GM12801 (cell line): Measurements from ENCODE around the gene NEU1.

ENCODE experiments used
- TF ChIP-seq, protein P1 (sequence below): IDR thresholded peaks from one replicate; pipeline ENCODE4 v1.5.1; 2011; ENCODE audit warnings: control low read depth; ENCODE audit not compliant: insufficient read length; ENCODE audit errors: extremely low read depth

Gene NEU1

DNA sequence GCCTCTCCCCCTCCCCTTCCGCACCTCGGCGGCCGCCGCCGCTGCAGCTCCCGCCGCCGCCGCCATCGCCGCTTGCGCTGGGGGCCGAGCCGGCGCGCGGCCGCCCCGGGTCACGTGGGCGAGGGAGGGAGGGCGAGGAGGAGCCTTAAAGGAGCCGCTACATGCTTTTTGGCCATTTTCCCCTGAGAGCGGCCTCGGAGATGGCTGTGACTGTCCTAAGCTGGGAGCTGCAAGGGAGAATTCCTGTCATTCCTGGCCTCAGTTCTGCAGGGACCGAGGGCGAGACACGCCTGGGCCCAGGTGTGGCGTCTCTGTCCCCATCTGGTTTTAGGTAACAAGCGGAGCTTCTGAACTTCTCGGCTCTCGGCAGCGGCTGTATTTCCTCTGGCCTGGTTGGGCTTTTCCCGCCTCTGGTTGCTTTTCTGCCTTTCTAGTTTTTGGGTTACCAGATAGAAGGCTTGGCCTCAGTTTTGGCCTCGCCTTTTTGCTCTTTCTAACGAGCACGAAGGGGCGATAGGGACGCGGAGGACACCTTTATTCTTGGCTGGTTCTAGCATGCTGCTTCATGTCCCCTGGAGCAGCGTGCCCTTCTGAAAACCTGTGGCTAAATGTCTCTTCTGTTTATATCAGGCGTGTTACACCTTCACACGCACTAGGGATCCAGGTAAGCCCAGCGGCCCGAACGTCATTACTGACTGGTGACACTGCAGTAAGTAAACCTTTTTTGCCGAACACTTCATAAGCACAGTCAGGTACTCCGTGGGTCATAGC is 35.2 kb upstream of the NEU1 start, which contains the start of gene EHMT2:
Gene EHMT2 (minus strand): TSS at position 87 of the 771 bp plus-strand sequence. CDS start 21 bp downstream, at position 66.
- TF ChIP-seq, protein P1, sequence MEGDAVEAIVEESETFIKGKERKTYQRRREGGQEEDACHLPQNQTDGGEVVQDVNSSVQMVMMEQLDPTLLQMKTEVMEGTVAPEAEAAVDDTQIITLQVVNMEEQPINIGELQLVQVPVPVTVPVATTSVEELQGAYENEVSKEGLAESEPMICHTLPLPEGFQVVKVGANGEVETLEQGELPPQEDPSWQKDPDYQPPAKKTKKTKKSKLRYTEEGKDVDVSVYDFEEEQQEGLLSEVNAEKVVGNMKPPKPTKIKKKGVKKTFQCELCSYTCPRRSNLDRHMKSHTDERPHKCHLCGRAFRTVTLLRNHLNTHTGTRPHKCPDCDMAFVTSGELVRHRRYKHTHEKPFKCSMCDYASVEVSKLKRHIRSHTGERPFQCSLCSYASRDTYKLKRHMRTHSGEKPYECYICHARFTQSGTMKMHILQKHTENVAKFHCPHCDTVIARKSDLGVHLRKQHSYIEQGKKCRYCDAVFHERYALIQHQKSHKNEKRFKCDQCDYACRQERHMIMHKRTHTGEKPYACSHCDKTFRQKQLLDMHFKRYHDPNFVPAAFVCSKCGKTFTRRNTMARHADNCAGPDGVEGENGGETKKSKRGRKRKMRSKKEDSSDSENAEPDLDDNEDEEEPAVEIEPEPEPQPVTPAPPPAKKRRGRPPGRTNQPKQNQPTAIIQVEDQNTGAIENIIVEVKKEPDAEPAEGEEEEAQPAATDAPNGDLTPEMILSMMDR = no peak

DNA sequence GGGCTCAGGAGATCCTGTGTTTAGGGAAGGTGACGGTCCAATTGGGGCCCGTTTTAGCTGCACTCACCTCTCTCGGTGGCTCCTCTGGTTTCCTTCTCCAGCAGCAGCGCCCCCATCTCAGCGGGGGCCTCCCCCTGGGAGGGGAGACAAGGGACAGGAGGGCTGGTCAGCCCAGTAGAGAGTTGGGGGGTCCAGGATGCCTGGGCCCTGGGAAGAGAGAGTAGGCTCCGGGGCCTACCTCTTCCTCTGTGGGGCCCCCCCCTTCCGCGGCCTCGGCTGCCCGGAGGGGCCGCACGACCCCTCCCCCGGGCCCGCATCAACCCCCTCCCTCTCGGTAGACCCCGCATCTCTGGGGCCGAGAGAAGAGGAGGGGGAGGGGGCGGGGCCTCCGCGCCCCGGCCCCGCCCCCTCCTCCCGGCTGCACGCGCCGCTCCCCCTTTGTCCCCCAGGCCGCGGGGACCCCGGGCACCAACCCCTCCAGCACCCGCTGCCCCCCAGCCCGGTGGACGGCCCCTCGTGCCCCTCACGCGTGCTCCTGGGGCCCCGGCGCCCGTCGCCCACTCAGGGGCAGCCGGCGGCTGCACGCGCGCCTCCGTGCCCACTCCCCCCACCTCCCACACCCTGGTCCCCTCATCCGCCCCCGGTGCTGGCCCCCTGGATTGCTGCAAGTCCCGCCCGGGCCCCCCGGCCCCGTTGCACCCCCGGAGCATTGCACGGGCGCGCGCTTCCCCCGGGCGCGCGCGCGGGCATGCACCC is 34.4 kb upstream of the NEU1 start:
- TF ChIP-seq, protein P1 = no peak

DNA sequence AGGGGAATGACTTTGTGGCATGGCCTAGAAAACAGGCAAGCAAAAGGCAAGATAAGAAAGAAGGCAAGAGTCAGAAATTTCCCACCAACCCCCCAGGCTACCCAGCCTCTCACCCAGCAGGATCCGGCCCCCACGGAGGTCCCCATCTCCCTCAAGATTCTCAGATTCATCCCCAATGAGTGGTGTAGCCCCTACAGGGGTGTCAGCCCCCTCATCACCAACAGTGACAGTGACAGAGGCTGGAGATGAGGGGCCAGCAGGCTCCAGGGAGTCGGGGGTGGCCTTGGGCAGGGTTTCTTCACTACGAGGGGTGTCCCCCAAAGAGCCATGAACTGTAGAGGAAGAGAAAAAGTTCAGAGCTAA is 33.9 kb upstream of the NEU1 start:
- TF ChIP-seq, protein P1 = no peak

DNA sequence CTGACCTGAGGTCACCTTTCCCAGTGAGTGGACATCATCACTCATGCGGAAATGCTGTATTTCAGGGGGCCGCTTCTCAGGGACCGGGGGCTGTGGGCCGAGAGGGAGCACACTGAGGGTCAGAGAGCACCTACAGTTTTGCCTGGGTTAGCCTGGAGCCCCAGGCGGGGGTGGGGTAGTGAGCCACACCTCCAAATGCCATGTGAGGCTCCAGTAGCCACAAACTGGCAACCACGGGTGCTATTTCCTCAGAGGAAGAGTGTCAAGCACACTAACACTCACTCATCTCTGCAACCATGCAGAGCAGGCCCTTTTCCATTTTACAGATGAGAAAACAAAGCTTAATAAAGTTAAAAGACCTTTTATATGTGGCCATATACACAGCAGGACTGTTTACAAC is 30.2 kb upstream of the NEU1 start:
- TF ChIP-seq, protein P1 = no peak

DNA sequence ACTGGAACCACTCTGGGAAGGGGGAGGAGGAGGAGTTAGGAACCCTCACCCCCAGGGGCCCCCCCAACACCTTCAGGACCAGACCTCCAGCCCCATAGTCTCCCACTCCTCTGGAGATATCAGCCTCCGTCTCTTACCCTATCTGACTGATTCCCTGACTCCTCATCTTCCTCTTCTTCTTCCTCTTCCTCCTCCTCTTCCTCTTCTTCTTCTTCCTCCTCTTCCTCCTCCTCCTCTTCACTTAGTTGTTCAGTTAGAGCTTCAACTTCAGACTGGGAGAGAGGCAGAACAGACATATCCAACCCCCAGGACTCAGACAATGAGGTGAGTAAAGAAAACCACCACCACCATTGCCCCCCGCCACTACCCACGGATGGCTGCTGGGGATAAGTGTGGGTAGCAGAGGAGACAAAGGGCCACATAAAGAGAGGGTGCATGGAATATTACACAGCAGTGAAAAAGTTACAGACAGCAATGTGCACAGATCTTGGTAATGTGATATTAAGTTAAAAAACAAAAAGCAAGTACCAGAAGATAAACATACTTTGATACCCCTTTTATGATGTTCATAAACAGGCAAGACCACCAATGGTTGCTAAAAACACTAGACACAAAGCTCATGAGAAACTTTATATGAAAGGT is 26.8 kb upstream of the NEU1 start:
- TF ChIP-seq, protein P1 = no peak

DNA sequence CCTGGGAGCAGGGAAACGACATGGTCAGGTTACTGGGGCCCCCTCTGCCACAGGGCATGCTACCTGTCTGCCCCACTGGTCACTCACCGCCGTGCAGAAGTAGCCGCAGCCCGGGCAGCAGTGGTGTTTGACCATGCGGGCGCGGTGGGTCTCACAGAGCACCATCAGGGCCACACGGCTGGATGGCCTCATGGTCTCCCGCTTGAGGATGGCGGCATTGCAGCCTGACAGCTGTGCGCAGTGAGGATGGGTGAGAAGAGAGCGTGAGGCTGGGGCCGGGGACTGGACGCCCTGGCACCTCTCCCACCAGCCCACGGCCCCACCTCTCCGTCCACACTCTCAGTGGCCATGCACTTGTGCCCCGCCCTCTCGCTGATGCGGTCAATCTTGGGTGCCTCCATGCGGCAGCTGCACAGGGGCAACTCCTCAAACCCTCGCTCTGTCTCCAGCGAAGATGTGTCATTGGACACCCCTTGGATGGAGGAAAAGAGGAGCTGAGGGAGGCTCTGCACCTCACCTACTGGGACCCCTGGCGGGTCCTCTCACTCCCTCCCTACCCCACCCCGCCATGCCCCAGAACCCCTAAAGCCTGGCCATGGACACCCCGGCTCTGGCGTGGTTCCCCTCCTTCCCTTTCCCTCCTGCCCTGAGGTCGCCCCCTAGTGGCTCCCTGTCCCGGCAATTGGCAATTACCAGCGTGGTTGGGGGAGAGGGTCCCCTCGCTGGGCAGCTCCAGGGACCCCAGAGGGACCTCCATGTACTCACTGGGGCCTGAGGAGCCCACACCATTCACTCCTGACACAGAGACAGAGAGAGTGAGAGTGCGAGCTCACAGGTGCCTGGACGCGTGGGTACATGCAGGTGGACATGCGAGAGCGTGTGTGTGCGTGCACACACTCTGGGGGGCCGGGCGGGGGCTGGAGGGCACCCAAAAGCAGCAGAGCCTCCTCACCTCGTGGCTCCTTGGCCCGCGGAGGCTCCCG is 25.9 kb upstream of the NEU1 start:
- TF ChIP-seq, protein P1 = no peak
